PC-9 (cell line): ENCODE results near the gene KIDINS220.

Experiments used
- CTCF ChIP-seq: fragments of 200-600 bp; sonication (generic); conservative IDR thresholded peaks from 2 replicates; pipeline ENCODE4 v1.6.1; 2017; ENCODE audit warnings: mixed run types, antibody characterized with exemption, mild to moderate bottlenecking, moderate library complexity
- EZH2 ChIP-seq: fragments of 200-600 bp; sonication (generic); IDR thresholded peaks from 2 replicates; pipeline ENCODE4 v1.8.0; 2017; ENCODE audit warnings: antibody characterized with exemption, low read depth

GRCh38 chr2:8692783-8693156 is 144.6 kb downstream of the KIDINS220 start:
- TF ChIP-seq CTCF (no peak), EZH2 (no peak)
